Muscle of arm (tissue), 14 donors: ENCODE data around the gene SPR. TPM values are rescaled to one million over a fixed set of nuclear protein-coding genes. Genes with fewer than 3 reads are reported as not detected.

Experiments used
- DNase-seq: peaks from one replicate; pipeline ENCODE4 v3.0.0-alpha.2; 2013
- long read RNA-seq, 11 donors: transcript quantifications; one replicate each; lab custom pipeline, GENCODE V29; 2026
- polyA plus RNA-seq, 12 donors: library from polyadenylated mRNA; unstranded; fragments of 120-200 nt; gene quantifications; one replicate each; pipeline ENCODE4 v1.2.1, GENCODE V29; 2013; ENCODE audit not compliant: insufficient read length in 12 of 12

The SPR gene
- polyA plus RNA-seq = 1 to 10 TPM in 11 of 12 donors, not detected in 1; 2.0 to 7.5 (median 3.6) TPM
- long read RNA-seq, donor 1, transcript SPR-201 (3 exons, 1,480 nt) = major isoform, 16 of 25 reads
- long read RNA-seq, donor 1, partial matches to known transcripts = 6 of 25 reads
- long read RNA-seq, donor 1, other reads (novel, unspliced or antisense) = 0 of 25 reads
- long read RNA-seq, donor 2, partial matches to known transcripts = 0 of 4 reads
- long read RNA-seq, donor 2, other reads (novel, unspliced or antisense) = 0 of 4 reads
- long read RNA-seq, donor 3, partial matches to known transcripts = 0 of 3 reads
- long read RNA-seq, donor 3, other reads (novel, unspliced or antisense) = 0 of 3 reads
- long read RNA-seq, donor 4, partial matches to known transcripts = 0 of 1 reads
- long read RNA-seq, donor 4, other reads (novel, unspliced or antisense) = 0 of 1 reads
- long read RNA-seq, donor 5, transcript SPR-201 (3 exons, 1,480 nt) = major isoform, 8 of 8 reads
- long read RNA-seq, donor 5, partial matches to known transcripts = 0 of 8 reads
- long read RNA-seq, donor 5, other reads (novel, unspliced or antisense) = 0 of 8 reads
- long read RNA-seq, donor 6, partial matches to known transcripts = 0 of 1 reads
- long read RNA-seq, donor 6, other reads (novel, unspliced or antisense) = 0 of 1 reads
- long read RNA-seq, donor 7 = 0 reads
- long read RNA-seq, donor 8, partial matches to known transcripts = 0 of 3 reads
- long read RNA-seq, donor 8, other reads (novel, unspliced or antisense) = 0 of 3 reads
- long read RNA-seq, donor 9, partial matches to known transcripts = 0 of 3 reads
- long read RNA-seq, donor 9, other reads (novel, unspliced or antisense) = 0 of 3 reads
- long read RNA-seq, donor 10, partial matches to known transcripts = 0 of 1 reads
- long read RNA-seq, donor 10, other reads (novel, unspliced or antisense) = 0 of 1 reads
- long read RNA-seq, donor 11, partial matches to known transcripts = 0 of 2 reads
- long read RNA-seq, donor 11, other reads (novel, unspliced or antisense) = 0 of 2 reads

DNA sequence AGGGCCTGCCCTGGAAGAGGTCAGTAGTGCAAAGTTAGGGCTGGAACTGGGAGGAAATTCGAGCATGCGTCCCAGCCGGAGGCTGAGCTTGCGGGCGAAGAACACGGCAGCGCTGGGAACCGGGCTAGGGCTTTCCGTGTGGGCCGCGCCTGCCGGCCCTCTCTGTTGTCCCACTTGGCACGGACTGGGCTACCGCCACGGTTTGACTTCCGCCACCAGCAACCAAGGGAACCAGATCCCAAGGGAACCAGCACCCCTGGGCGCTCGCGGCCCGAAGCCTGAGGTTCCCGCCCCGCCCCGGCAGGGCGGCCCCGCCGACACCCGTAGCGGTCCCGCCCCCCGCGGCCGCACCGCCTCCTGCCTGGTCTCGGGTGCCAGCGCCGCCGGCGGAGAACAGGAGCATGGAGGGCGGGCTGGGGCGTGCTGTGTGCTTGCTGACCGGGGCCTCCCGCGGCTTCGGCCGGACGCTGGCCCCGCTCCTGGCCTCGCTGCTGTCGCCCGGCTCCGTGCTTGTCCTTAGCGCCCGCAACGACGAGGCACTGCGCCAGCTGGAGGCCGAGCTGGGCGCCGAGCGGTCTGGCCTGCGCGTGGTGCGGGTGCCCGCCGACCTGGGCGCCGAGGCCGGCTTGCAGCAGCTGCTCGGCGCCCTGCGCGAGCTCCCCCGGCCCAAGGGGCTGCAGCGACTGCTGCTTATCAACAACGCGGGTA lies at the start of gene SPR:
Gene SPR (plus strand): TSS at position 377 of the 708 bp plus-strand sequence. CDS start 25 bp downstream, at position 402.
- DNase-seq = peak; percentile 13

DNA sequence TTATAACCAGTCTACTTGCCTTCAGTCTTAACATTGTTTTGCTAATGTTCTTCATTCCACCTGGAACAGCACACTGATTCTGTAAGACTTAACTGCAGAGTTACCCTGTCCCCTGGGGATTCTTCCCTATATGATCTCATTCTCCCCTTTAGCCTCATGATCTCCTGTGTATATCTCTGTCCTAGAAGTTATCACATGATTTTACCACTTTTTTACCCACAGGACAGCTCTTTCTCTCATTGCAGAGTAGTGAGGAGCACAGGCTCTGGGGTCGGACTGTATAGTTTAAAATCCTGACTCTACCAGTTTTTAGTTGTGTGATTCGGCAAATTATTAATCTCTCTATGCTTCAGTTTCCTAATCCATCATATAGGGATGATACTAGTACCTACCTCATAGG lies 47.1 kb upstream of the SPR start:
- DNase-seq = no peak

DNA sequence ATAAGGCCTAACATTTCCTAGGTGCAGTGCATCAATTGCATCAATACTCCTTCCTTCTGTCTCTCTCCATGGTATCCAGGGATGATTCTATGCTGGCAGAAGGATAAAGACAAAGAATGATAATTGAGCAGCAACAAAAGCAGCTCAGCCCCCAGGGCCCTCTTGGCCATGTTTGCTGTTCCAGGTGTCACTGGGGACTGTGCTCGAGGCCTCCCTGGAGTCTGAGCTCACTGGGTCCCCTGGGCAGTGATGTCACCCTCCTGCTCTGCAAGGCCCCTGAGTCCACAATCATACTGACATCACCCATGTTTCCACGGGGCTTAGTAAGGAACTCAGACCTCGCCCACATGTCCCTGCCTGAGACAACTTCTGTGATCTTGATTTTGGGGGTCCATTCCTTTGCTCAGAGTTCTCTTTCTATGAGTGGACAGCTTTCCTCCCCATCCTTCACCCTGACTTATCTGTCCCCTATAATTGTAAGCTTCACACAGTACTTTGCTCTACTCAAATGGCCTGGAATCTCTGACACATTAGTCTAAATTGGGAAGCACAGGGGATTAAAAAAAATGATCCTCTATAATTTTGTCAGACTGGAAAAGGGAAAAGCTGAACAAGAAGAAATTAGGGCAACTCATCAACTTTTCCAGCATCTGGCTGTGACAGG lies 45.6 kb upstream of the SPR start:
- DNase-seq = no peak

DNA sequence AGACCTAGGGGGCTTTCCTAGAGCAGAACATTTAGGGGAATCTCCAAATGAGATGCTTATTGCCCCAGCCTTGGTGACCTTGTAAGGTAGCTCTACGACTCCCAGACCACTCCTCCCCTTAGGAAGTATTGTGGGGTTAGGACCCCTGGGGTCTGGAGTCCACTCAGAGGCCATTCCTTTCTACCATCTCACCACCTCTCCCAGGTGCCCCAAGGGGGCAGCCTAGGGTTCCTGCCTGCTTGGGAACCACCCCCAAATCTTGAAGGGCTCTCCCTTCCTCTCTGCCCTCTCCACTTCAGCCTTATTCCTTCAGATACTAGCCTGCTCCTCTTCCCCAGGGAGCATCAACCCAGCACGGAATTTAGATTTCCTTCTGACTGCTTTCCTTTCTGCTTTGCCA lies 43.9 kb upstream of the SPR start:
- no peak for DNase-seq

DNA sequence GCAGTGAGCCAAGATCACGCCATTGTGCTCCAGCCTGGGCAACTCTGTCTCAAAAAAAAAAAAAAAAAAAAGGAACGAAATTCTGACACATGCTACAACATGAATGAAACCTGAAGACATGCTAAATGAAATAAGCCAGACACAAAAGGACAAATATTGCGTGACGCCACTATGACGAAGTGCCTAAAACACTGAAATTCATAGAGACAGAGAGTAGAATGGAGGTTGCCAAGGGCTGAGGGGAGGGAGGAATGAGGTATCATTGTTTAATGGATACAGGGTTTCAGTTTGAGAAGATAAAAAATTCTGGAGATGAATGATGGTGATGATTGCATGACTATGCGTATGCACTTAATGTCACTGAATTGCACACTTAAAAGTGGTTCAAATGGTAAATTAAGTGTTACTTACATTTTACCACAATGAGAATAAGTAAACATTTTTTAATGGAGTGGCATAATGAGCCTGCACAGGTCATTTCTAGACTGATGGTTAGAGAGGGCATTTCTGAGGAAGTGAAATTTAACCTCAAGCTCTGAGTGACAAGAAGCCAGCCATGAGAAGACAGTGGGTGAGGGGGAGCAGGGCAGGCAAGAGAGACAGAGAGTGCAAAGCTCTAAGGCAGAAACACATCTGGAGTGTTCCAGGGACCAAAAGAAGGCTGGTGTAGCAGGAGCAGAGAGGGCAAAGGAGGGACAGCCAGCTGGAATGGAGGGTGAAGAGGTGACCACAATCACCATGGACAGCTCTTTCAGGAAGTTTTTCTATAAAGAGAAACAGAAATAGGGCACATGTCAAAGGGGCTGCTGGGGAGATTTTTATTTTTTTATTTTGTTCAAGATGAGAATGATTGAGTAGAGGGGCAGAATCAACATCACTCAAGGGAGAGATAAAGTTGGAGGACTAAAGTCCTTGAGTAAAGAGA lies 40.8 kb upstream of the SPR start:
- no peak for DNase-seq

DNA sequence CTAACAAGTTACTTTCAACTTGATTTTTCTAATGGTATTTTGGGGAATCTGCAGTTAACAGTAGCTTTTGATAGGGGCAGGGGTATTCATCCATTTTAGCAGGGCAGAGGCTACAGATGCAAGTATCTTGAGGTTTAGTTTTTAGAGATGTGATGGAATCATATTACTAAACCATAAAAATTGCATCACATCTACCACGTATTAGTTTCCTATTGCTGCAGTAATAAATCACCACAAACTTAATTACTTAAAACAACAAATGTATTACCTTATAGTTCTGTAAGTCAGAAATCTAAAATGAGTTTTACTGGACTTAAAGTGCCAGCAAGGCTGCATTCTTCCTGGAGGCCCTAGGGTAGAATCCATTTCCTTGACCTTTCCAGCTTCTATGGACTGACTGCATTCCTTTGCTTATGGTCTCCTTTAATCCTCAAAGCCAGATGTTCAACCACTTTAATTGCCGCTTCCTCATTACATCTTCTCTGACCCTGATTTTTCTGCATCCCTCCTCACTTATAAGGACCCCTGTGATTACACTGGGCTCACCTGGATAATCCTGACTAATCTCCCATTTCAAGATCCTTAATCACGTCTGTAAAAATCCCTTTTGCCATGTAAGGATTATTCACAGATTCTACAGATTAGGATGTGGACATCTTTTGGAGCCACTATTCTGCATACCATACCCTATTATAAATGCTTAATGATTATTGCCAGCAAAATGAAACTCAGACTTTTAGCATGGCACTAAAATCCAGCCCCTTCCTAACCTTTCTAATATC lies 39.5 kb upstream of the SPR start:
- DNase-seq = no peak

DNA sequence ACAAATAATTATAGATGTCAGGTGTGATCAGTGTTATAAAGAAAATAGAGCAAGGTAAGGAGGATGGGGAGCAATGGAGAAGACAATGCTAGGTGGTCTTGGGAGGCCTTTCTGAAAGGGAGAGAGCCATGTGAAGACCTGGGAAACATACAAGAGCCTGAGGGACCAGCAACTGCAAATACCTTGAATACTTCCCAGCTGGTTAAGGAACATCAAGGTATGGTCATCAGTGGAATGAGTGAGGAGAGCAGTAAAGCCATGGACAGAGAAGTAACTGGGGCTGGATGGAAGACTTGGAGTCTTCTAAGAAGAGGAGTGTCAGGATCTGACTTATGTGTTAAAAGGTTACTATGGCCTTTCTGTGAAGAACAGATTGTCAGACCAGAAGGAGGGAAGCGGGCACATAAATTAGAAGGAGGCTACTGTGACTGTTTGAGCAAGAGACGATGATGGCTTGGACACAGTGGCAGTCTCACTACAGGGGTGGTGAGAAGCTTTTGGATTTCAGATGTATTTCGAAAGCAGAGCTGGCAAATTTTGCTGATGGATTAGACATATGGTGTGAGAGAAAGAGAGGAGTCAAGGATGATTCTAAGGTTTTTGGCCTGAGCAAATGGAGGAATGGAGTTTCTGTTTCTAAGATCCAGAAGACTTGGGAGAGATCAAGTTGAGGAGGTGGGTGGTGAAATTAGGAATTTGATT lies 38.6 kb upstream of the SPR start:
- DNase-seq = no peak

DNA sequence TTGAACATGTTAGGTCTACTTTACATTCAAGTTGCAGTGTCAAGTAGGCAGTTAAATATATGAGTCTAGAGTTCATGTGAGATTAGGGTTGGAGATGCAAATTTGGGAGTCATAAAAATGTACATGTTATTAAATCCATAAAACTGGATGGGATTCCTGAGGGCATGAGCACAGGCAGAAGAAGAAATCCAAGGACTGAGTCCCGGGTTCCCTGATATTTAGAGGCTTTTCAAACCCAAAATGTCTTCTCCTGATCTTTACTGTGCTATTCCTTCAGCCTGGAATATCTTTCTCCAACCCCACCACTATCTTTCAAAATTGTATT lies 38.1 kb upstream of the SPR start:
- no peak for DNase-seq

DNA sequence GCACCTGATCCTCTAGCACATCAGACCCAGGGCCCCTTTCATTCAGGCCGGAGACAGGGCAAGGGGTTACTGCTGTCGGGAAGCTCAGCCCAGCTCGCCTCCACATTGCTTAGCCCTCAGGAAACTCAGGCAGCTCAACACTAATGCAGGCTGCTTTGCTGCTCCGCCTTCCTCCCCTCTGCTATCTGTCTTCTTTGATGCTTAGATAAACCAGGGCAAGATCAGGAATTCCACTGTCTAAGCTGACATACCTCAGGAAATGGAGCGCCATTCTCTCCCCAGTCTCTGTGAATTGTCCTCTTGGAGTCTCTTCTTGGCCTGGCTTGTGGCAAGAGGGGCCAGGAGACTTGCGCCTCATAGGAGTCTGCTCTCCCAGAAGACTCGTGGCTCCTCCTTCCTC lies 35.9 kb upstream of the SPR start:
- no peak for DNase-seq

DNA sequence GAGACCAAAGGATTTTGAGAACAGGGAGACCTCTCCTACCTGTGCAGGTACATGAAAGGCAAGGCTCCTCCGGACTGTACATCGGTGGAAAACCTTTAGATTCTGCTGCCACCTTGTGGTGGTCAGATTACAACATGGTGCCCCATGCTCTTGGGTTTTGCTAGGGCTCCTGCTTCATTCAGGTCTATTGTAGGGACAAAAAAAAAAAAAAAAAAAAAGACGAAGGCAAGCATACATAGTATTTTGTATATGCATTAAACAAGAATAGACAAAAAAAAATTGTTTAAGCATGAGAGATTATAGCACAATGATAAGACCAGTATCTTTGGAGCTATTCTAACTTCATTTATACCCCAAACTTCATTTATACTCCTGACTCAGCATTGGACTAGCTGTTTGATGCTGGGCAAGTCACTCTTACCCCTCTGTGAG lies 27.4 kb upstream of the SPR start:
- DNase-seq = peak; percentile 24

DNA sequence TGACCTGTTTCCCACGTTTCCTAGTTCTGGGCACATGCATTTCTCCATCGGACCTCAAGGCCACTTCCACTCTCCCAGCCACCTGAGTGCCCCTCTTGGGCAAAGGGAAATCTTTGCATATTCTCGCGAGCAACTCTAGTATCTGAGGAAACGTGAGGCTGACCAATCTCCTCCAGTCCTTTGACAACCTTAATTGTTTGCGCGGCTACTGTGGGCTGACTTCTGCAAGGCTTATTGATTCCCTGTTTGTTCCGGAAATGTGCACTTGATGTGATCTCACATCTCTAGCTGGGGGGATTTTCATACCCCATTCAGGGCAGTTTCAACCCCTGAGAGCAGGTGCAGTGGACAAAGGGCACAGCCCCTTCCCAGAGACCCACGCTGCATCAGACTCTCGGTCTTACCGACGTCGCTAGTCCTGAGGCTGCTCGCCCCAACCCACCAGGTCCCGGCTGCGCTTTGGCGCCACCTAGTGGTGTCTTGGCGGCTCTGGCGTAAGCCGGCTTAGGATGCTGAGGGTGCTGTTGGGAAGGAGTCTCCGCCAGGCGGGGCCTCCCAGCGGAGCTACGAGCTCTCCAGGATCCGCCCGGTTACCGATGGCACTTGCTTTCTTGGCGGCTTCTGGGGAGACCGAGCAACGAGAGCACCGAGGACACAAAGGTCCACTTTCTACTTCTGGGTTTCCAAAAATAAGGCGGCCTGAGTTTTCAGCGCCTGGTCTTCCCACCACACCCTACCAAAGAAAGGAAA lies 24.8 kb upstream of the SPR start:
- DNase-seq = peak; percentile 89

DNA sequence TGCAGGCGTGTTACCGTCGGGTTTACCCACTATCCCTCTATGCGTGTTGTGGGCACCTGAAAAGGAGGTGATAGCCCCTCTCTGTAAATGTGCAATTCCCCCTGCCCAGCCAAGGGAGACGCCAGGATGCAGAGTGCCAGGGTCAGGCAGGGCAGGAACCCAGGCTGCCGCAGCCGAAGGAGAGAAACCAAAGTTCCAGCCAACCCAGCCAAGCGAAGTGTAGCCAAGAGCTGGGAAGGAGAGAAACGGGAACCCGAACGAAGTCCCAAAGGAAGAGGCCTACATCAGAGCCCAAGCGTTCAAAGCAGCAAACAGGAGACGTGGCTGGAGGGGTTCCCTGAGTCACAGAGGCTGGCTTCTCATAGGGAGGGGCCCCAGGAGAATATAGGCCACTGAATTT lies 24.2 kb upstream of the SPR start:
- DNase-seq = no peak

DNA sequence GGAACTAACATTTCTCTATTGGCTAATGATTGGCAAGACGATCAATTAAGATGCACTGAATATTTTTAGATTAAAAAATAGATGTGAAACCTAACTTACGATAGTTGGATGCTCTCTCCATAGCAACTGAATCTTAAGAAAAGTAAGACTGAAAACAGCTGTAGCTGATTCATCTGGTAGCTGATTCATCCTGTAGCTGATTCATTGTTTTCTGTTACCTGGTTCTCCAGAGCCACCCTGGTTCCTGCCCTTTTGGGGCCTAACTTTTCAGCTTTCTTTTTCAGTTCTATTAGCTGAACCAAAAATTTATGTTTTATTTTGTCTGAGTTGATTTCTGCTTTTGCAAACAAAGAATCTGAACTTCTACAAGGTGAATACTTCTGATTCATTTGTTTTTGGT lies 22.7 kb upstream of the SPR start:
- DNase-seq = no peak

DNA sequence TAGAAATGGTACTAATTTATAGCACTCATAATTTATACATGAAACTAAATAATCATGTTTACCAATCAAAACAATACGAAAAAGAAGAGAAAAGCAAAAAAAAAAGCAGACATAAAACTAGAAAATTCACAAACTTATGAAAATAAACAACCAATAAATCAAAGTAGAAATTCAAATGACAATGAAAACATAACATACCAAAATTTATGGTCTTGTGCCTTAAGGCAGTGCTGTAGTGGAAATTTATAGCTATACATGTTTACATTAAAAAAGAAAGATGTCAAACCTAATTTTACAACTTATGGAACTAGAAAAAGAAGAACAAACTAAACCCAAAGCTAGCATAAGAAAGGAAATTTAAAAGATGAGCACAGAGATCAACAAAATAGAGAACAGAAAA lies 16.1 kb upstream of the SPR start:
- no peak for DNase-seq

DNA sequence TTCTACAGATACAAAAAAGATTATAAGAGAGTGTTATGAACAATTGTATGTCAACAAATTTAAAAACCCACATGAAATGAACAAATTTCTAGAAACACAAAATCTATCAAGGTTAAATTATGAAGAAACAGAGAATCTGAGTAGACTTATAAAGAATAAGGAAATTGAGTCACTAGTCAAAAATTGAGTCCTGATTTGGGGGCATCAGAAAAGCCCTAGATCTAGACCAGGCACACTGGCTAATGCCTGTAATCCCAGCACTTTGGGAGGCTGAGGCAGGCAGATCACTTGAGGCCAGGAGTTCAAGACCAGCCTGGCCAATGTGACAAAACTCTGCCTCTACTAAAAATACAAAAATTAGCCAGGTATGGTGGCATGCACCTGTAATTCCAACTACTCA lies 15.3 kb upstream of the SPR start:
- DNase-seq = no peak

DNA sequence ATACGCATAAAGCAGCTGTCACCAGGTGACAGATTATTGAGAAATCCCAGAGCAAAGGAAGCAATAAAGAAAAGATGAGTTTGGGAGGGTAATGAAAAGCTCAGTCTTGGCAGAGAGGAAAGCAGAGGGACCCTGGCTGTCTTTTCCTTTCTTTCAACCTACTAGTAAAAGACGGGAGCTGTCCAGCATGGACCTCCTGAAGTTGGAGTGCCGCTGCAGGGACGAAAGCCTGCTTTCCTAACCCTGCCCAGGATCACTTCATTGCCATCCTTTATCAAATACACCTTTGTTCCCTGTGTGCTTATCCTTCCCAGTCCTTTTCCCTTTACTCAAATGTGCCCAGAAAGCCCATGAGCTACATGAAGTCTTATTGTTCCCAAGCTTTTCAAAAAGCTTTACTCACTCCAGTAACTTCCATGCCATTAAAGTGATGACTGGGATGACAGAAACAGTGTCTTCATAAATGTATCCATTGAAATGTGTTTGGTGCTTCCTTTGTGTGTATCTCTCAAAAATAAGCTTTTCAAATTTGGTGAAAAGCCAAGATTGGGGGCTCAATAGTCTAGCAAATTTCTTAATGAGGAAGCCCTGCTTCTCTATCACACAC lies 3.7 kb upstream of the SPR start:
- DNase-seq = peak; percentile 55

DNA sequence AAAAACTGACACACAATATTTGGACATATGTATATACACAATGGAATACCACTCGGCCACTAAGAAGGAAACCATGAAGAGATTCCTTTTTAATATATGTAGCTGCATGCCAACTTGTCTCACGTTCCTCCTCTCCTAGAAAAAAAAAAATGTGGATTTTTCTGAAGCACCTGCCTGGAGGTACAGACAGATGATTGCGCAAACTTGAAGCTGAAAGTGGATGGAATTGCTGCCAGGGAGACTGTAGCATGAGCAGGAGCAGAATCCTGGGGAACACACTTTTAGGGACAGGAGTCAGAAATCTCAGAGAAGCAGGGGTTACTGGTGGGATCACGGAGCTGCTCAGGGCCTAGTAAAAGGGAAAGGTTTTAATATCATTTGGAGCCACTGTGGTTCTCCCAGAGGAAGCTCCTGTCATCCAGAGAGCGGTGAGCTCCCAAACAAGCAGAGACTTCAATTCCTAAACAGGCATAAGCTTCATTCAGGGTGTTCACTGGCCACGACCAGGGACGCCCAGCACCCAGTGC lies 640 bp upstream of the SPR start:
- DNase-seq = no peak
